Thyroid gland (tissue), 4 donors: Measurements from ENCODE around the gene TBRG4.

ENCODE experiments used
- CTCF ChIP-seq, 6 experiments: fragments of 200-600 bp in 3 of 6; fragments of 450-650 bp in 3 of 6; sonication (generic) in 3 of 6; IDR thresholded peaks; one replicate each; pipeline ENCODE4 v1.5.1; 2016 to 2019; ENCODE audit warnings: antibody characterized with exemption in 6 of 6, mild to moderate bottlenecking in 2 of 6, inconsistent platforms in 1 of 6, moderate library complexity in 1 of 6
- POLR2A ChIP-seq, 2 donors: fragments of 450-650 bp; IDR thresholded peaks; one replicate each; pipeline ENCODE4 v1.6.1; 2017; ENCODE audit warnings: antibody characterized with exemption in 2 of 2, mild to moderate bottlenecking in 2 of 2, moderate library complexity in 1 of 2

GRCh38 chr7:45075355-45075644 is 36.2 kb downstream of the TBRG4 start:
- no peak for TF ChIP-seq CTCF (IDR thresholded peaks at IDR 0.05)
- no peak for TF ChIP-seq POLR2A (IDR thresholded peaks at IDR 0.05)
